Stimulated activated CD4-positive, alpha-beta T cell treated with anti-CD3 and anti-CD28 coated beads, TNF-alpha, amount 100 ng/mL, for 48 hours (primary cell): ENCODE measurements around the gene SOCS7.

Source experiments
- DNase-seq, 3 donors: peaks; one replicate each; pipeline ENCODE4 v3.0.0-alpha.2; 2020; ENCODE audit warnings: low read depth in 3 of 3

SOCS7 gene

GRCh38 chr17:38351412-38352222, at the start of gene SOCS7:
TSS of gene SOCS7 (plus strand) at chr17:38351844. CDS start at chr17:38352053, 209 bp downstream.
- peak; percentile 76 to 97 (median 84) for DNase-seq

GRCh38 chr17:38315497-38315896, 36.1 kb upstream of the SOCS7 start:
- DNase-seq, result no peak

- no peak for DNase-seq
Observed at GRCh38 chr17:38317081-38317480, 34.6 kb upstream of the SOCS7 start.

- no peak for DNase-seq
Observed at GRCh38 chr17:38320482-38320881, 31.2 kb upstream of the SOCS7 start.

- DNase-seq, result peak; percentile 37 to 67 (median 52)
Observed at GRCh38 chr17:38322156-38322779, 29.4 kb upstream of the SOCS7 start.

- DNase-seq, result no peak
Observed at GRCh38 chr17:38322897-38323296, 28.7 kb upstream of the SOCS7 start.

GRCh38 chr17:38324141-38324697, 27.4 kb upstream of the SOCS7 start:
- no peak for DNase-seq

- DNase-seq, result no peak
Observed at GRCh38 chr17:38324772-38325171, 26.9 kb upstream of the SOCS7 start.

- no peak for DNase-seq
Observed at GRCh38 chr17:38325221-38325851, 26.3 kb upstream of the SOCS7 start.

- no peak for DNase-seq
Observed at GRCh38 chr17:38326996-38327792, 24.4 kb upstream of the SOCS7 start.

GRCh38 chr17:38327936-38328335, 23.7 kb upstream of the SOCS7 start:
- DNase-seq, result no peak

GRCh38 chr17:38328620-38329019, 23.0 kb upstream of the SOCS7 start:
- no peak for DNase-seq

- no peak for DNase-seq
Observed at GRCh38 chr17:38329284-38329683, 22.4 kb upstream of the SOCS7 start.

- DNase-seq, result no peak
Observed at GRCh38 chr17:38329808-38330730, 21.6 kb upstream of the SOCS7 start.

GRCh38 chr17:38330941-38331411, 20.7 kb upstream of the SOCS7 start:
- DNase-seq, result no peak

- no peak for DNase-seq
Observed at GRCh38 chr17:38332735-38333134, 18.9 kb upstream of the SOCS7 start.

- DNase-seq, result peak; percentile 30 to 40 (median 35)
Observed at GRCh38 chr17:38333635-38334295, 17.9 kb upstream of the SOCS7 start.

- no peak for DNase-seq
Observed at GRCh38 chr17:38334480-38335364, 16.9 kb upstream of the SOCS7 start.

GRCh38 chr17:38336838-38337237, 14.8 kb upstream of the SOCS7 start:
- DNase-seq, result no peak
